ENCODE results near the gene ACSF3.

Gene ACSF3

GRCh38 chr16:89093602-89094251, at the start of gene ACSF3:
ACSF3 (plus strand) TSS chr16:89093852; CDS start chr16:89100682, 6,830 bp downstream.
- peak in 44 of 51 donors; percentile 3 to 80 (median 42) for DNase-seq

GRCh38 chr16:89044418-89045180, 49.1 kb upstream of the ACSF3 start:
- DNase-seq: no peak

- no peak for DNase-seq
These were observed 48.4 kb upstream of the ACSF3 start for GRCh38 chr16:89045181-89045815.

- DNase-seq: no peak
These were observed 47.8 kb upstream of the ACSF3 start for GRCh38 chr16:89045881-89046280.

GRCh38 chr16:89046491-89046890, 47.2 kb upstream of the ACSF3 start:
- DNase-seq: no peak

- peak in 1 of 51 donors; percentile 36 for DNase-seq
These were observed 46.1 kb upstream of the ACSF3 start for GRCh38 chr16:89047331-89048089.

GRCh38 chr16:89048090-89048725, 45.4 kb upstream of the ACSF3 start:
- DNase-seq: no peak

GRCh38 chr16:89048871-89049422, 44.7 kb upstream of the ACSF3 start:
- no peak for DNase-seq

- DNase-seq: peak in 10 of 51 donors; percentile 29 to 45 (median 36)
These were observed 44.1 kb upstream of the ACSF3 start for GRCh38 chr16:89049484-89050118.

GRCh38 chr16:89050119-89050867, 43.4 kb upstream of the ACSF3 start:
- DNase-seq: no peak

- DNase-seq: no peak
These were observed 42.8 kb upstream of the ACSF3 start for GRCh38 chr16:89050868-89051311.

GRCh38 chr16:89051521-89052166, 42.0 kb upstream of the ACSF3 start:
- peak in 13 of 51 donors; percentile 8 to 48 (median 19) for DNase-seq

- DNase-seq: no peak
These were observed 41.3 kb upstream of the ACSF3 start for GRCh38 chr16:89052191-89052889.

- peak in 26 of 51 donors; percentile 8 to 68 (median 32) for DNase-seq
These were observed 40.5 kb upstream of the ACSF3 start for GRCh38 chr16:89052890-89053724.

- DNase-seq: no peak
These were observed 40.0 kb upstream of the ACSF3 start for GRCh38 chr16:89053725-89054029.

- no peak for DNase-seq
These were observed 39.4 kb upstream of the ACSF3 start for GRCh38 chr16:89054261-89054661.

- DNase-seq: no peak
These were observed 38.9 kb upstream of the ACSF3 start for GRCh38 chr16:89054714-89055113.

GRCh38 chr16:89055313-89055712, 38.3 kb upstream of the ACSF3 start:
- no peak for DNase-seq

Measured in hypothalamus (tissue), 51 donors.